ENCODE results near the gene DAB1.

DAB1 gene

DNA sequence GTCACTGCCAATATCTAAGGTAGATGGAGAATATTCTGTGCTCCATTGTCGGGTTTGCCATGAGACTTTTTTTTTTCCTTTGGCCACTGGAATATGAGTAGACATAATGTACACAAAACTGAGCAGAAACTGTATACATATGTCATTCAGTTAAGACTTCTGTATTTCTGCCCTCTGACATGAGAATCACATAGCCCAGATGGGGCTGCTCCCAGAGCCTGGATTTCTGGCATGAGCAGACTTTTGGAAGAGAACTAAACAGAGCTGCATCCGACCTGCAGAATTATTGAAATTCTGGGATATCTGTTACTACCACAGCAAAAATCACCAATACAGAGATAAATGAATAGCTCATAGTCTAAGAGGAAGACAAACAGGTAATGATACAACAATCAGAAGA, 62.3 kb downstream of the DAB1 start (continued):
- TF ChIP-seq ZNF777 (tag by site-specific recombination; IDR thresholded peaks at IDR 0.05; ENCODE audit: borderline replicate concordance) = no peak
- no peak for TF ChIP-seq ZNF223 (tag by site-specific recombination; IDR thresholded peaks at IDR 0.05)
- TF ChIP-seq ZNF548 (tag by site-specific recombination; IDR thresholded peaks at IDR 0.05) = no peak
- no peak for TF ChIP-seq HOXC10 (CRISPR knock-in tag; IDR thresholded peaks at IDR 0.05)
- no peak for TF ChIP-seq ZIC2 (tag by site-specific recombination; IDR thresholded peaks at IDR 0.05)
- TF ChIP-seq, protein P1, sequence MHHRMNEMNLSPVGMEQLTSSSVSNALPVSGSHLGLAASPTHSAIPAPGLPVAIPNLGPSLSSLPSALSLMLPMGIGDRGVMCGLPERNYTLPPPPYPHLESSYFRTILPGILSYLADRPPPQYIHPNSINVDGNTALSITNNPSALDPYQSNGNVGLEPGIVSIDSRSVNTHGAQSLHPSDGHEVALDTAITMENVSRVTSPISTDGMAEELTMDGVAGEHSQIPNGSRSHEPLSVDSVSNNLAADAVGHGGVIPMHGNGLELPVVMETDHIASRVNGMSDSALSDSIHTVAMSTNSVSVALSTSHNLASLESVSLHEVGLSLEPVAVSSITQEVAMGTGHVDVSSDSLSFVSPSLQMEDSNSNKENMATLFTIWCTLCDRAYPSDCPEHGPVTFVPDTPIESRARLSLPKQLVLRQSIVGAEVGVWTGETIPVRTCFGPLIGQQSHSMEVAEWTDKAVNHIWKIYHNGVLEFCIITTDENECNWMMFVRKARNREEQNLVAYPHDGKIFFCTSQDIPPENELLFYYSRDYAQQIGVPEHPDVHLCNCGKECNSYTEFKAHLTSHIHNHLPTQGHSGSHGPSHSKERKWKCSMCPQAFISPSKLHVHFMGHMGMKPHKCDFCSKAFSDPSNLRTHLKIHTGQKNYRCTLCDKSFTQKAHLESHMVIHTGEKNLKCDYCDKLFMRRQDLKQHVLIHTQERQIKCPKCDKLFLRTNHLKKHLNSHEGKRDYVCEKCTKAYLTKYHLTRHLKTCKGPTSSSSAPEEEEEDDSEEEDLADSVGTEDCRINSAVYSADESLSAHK (tag by site-specific recombination; IDR thresholded peaks at IDR 0.05) = no peak

DNA sequence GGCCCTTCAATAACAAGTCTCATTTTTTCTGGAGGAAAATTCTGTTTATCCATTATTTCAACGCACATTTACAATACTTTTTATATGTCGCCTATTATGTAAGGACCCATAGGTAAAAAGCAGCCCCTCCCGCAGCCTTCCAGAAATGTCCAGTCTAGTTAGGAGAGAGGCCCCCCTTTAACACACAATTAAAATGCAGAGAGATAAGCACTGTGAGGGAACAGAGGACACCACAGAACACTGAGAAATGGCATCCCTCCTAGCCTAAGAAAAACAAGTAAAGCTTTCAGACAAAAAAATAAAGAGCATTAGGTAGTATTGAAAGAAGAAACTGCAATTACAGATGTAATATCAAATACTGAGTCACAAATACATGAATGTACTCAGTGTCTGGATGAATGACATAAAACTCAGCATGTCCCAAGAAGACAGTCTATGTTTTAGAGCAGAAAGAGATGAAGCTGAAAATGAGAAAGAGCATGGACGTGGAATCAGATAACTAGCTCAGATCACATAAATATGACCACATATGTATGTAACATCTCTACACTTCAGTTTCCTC, 62.9 kb downstream of the DAB1 start:
- Histone ChIP-seq H3K9me3 (ENCODE audit: control insufficient read depth, insufficient read depth, low read depth, low read length) (no peaks in the 10 kb centered on the region), H3K4me1 (ENCODE audit: control insufficient read depth, insufficient read depth, low read length) (no peaks in the 10 kb centered on the region), H3K36me3 (ENCODE audit: control insufficient read depth in 2 of 2, insufficient read depth in 1 of 2, low read length in 2 of 2) (no peaks in the 10 kb centered on the region), H3K4me3 (ENCODE audit: low read depth, low read length) (no peak overlapping the region), H3K27ac (ENCODE audit: extremely low read depth, low read depth, low read length) (no peak overlapping the region)
- TF ChIP-seq FEZF1 (tag by site-specific recombination; IDR thresholded peaks at IDR 0.05) = no peak
- TF ChIP-seq, protein P2, sequence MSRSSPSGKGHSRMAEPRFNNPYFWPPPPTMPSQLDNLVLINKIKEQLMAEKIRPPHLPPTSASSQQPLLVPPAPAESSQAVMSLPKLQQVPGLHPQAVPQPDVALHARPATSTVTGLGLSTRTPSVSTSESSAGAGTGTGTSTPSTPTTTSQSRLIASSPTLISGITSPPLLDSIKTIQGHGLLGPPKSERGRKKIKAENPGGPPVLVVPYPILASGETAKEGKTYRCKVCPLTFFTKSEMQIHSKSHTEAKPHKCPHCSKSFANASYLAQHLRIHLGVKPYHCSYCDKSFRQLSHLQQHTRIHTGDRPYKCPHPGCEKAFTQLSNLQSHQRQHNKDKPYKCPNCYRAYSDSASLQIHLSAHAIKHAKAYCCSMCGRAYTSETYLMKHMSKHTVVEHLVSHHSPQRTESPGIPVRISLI (tag by site-specific recombination; IDR thresholded peaks at IDR 0.05) = no peak
- no peak for TF ChIP-seq ZNF677 (tag by site-specific recombination; IDR thresholded peaks at IDR 0.05)
- no peak for TF ChIP-seq ZFP41 (tag by site-specific recombination; IDR thresholded peaks at IDR 0.05; ENCODE audit: borderline replicate concordance)
- TF ChIP-seq, protein P3, sequence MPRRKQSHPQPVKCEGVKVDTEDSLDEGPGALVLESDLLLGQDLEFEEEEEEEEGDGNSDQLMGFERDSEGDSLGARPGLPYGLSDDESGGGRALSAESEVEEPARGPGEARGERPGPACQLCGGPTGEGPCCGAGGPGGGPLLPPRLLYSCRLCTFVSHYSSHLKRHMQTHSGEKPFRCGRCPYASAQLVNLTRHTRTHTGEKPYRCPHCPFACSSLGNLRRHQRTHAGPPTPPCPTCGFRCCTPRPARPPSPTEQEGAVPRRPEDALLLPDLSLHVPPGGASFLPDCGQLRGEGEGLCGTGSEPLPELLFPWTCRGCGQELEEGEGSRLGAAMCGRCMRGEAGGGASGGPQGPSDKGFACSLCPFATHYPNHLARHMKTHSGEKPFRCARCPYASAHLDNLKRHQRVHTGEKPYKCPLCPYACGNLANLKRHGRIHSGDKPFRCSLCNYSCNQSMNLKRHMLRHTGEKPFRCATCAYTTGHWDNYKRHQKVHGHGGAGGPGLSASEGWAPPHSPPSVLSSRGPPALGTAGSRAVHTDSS (tag by site-specific recombination; IDR thresholded peaks at IDR 0.05) = no peak
- no peak for TF ChIP-seq ZNF184 (tag by site-specific recombination; IDR thresholded peaks at IDR 0.05)
- no peak for TF ChIP-seq ZBTB21 (tag by site-specific recombination; IDR thresholded peaks at IDR 0.05)
- no peak for TF ChIP-seq SCRT2 (tag by site-specific recombination; IDR thresholded peaks at IDR 0.05)
- TF ChIP-seq PRDM1 (tag by site-specific recombination; IDR thresholded peaks at IDR 0.05) = no peak
- no peak for TF ChIP-seq ZNF169 (tag by site-specific recombination; IDR thresholded peaks at IDR 0.05)
- POLR2A ChIA-PET = no interaction called here
- CTCF ChIA-PET = no interaction called here

DNA sequence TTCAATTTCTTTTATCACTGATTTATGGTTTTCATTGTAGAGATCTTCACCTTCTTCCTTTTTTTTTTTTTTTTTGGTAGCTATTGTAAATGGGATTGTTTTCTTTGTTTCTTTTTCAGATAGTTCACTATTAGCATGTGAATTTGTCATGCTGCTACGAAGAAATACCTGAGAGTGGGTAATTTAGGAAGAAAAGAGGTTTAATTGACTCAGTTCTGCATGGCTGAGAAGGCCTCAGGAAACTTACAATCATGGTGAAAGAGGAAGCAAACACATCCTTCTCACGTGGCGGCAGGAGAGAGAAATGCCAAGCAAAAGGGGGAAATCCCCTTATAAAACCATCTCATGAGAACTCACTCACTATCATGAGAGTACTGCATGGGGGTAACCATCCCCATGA, 66.4 kb downstream of the DAB1 start:
- H3K4me3 ChIP-seq (ENCODE audit: low read depth, low read length) = no peak overlapping the region
- H3K36me3 ChIP-seq (ENCODE audit: control insufficient read depth in 2 of 2, insufficient read depth in 1 of 2, low read length in 2 of 2) = no peaks in the 10 kb centered on the region
- POLR2A ChIA-PET = no interaction called here
- no peak overlapping the region for H3K27ac ChIP-seq (ENCODE audit: extremely low read depth, low read depth, low read length)
- CTCF ChIA-PET = no interaction called here
- no peaks in the 10 kb centered on the region for H3K4me1 ChIP-seq (ENCODE audit: control insufficient read depth, insufficient read depth, low read length)
- H3K9me3 ChIP-seq (ENCODE audit: control insufficient read depth, insufficient read depth, low read depth, low read length) = no peaks in the 10 kb centered on the region
- TF ChIP-seq ZBTB48 (tag by site-specific recombination; IDR thresholded peaks at IDR 0.05) = no peak
- TF ChIP-seq, protein P4, sequence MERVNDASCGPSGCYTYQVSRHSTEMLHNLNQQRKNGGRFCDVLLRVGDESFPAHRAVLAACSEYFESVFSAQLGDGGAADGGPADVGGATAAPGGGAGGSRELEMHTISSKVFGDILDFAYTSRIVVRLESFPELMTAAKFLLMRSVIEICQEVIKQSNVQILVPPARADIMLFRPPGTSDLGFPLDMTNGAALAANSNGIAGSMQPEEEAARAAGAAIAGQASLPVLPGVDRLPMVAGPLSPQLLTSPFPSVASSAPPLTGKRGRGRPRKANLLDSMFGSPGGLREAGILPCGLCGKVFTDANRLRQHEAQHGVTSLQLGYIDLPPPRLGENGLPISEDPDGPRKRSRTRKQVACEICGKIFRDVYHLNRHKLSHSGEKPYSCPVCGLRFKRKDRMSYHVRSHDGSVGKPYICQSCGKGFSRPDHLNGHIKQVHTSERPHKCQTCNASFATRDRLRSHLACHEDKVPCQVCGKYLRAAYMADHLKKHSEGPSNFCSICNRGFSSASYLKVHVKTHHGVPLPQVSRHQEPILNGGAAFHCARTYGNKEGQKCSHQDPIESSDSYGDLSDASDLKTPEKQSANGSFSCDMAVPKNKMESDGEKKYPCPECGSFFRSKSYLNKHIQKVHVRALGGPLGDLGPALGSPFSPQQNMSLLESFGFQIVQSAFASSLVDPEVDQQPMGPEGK (tag by site-specific recombination; IDR thresholded peaks at IDR 0.05) = no peak
- TF ChIP-seq GLI4 (tag by site-specific recombination; IDR thresholded peaks at IDR 0.05) = no peak
- no peak for TF ChIP-seq HOXA7 (CRISPR knock-in tag; IDR thresholded peaks at IDR 0.05; ENCODE audit: borderline replicate concordance)
- TF ChIP-seq, protein P3 (tag by site-specific recombination; IDR thresholded peaks at IDR 0.05) = no peak
- no peak for TF ChIP-seq OSR2 (tag by site-specific recombination; IDR thresholded peaks at IDR 0.05)
- TF ChIP-seq ZNF16 (tag by site-specific recombination; IDR thresholded peaks at IDR 0.05; ENCODE audit: low read depth) = no peak
- TF ChIP-seq ZNF366 (tag by site-specific recombination; conservative IDR thresholded peaks at IDR 0.05) = no peak
